HG03439 (cell line): ENCODE results near the gene SLAMF1.
"Not testable (repeated sequence)": the region's sequence is repeated elsewhere in the genome, so short reads cannot be mapped to it uniquely, and the experiment has no call there.

Experiments
- ATAC-seq: cut with Tn5 transposase; IDR thresholded peaks from one replicate; pipeline ENCODE4 v1.9.1; 2021; ENCODE audit warnings: mild to moderate bottlenecking, moderate library complexity; ENCODE audit not compliant: unreplicated experiment

SLAMF1 gene

DNA sequence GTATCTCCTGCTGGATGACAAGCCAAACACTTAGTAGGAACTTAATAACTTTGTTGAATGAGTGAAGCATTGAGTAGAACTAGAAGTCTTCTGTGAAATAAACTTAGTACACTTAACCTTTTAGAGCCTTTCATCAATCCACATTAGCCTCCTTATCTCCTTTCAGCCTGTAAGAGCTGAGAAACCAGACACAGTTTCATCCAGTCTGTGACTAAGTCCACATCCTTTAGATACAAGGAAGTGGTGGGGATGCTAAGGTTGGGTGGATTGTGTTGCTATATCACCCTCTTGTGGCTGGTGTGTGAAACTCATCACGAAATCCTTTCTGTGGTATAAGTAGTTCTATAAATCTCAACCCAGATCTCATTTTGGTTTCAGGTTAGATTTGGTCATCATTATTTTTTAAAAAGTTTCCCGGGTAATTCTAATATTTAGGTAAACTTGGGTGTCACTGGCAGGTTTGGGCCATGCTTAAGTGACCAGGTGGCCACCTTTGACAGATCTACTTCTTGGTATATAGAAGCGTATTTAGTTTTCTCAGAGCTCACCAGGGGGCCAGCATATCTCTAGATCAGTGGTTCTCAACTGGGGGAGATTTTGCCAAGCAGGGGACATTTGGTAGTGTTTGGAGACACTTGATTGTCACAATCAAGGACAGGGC, 39.7 kb downstream of the SLAMF1 start:
- no peak for ATAC-seq

DNA sequence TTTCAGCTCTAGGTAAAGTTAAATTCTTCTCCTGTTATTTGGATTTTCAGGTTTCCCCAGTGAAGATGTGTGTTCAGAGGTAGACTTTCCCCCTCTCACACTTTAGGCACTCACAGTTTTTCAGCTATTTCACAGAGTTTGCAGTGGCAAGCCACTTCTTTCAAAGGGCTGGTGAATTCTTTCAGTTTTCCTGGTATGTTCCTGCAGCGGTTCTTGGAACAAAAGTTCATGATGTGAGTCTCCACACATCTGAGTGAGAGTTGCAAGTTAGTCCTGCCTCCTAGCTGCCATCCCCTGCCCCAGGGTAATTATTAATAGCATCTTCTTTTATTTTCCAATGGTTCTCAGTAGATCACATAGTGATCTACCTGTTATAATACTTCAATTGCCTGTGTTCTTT, 40.2 kb downstream of the SLAMF1 start:
- no peak for ATAC-seq

DNA sequence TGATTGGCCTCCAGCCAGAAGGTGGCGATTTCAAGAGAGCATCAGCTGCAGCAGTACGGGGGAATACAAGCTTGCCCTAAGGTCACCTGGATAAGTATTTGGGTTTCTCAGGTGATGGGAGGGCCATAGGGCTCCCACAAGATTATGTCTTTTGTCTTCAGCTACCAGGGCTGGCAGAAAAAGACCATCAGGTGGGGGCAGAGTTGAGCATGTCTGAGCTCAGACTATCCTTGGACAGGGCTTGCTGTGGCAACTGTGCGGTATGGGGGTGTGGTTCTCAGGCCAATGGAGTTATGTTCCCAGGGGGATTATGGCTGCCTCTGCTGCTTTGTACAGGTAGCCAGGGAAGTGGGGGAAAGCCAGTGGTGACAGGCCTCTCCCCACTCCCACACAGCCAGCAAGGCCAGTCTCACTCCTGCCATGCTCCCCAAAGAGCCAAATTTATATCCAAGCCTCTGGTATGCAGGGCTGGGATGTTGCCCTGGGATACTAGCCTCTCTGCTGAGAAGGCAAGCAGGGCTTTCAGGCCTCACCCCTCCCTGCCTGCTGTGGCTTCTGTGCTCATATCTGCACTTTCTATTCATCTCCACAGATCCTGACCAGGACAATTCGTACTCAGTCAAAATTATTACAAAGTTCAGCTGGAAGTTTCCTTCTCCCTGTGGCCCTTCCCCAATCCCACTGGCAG, 40.9 kb downstream of the SLAMF1 start:
- ATAC-seq, result no peak

GRCh38 chr1:160605205-160605604, 41.6 kb downstream of the SLAMF1 start:
- no peak for ATAC-seq

GRCh38 chr1:160597705-160598104, 49.1 kb downstream of the SLAMF1 start:
- ATAC-seq, result no peak

GRCh38 chr1:160597051-160597450, 49.8 kb downstream of the SLAMF1 start:
- no peak for ATAC-seq

DNA sequence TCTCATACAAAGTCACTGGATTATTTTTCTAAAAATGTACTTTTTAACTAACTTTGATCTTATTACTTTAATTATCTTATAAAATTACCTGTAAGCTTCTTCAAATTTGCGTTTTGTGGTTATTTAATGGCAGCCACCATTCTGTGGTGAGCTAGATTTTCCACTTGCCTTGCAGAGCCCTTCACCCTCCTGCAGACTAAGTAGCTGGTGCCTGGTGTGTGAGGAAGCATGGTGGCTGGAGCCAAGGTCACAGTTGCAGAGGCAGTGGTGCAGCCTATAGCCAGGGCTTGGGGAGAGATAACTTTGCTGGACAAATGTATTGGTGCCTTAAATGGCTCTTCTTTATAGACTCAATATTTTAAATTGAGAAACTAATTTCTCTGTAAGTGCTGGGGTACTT, 56.4 kb downstream of the SLAMF1 start:
- ATAC-seq, result no peak

DNA sequence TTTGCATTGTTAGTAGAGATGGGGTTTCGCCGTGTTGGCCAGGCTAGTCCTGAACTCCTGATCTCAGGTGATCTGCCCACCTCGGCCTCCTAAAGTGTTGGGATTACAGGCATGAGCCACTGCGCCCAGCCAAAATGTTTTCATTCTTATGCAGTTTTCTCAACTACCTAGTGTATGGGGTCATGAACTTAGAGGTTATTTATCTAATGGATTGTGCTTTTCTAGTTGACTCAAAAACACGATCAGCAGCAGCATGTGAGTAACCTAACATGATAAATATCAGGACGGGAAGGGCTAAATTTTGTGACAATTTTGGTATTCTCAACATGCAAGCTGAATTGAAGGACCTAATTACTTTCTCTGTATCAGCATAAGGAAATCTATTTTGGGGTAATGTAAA, 58.4 kb downstream of the SLAMF1 start:
- ATAC-seq, result no peak

DNA sequence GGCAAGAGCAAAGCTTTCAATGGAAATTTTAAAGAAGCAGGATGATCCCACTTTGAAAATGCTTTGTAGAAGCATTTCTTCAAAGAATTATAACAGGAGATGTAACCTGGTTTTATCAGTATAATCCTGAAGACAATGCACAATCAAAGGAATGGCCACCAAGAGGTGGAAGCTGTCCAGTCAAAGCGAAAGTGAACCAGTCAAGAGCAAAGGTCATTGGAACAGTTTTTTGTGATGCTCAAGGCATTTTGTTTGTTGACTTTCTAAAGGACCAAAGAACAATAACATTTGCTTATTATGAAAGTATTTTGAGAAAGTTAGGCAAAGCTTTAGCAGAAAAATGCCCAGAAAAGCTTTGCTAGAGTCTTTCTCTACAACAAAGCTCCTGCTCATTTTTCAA, 62.1 kb downstream of the SLAMF1 start:
- ATAC-seq, result no peak

GRCh38 chr1:160582976-160583375, 63.9 kb downstream of the SLAMF1 start:
- ATAC-seq, result not testable (repeated sequence)

GRCh38 chr1:160581961-160582360, 64.9 kb downstream of the SLAMF1 start:
- no peak for ATAC-seq

GRCh38 chr1:160580221-160580812, 66.5 kb downstream of the SLAMF1 start:
- ATAC-seq, result no peak

- ATAC-seq, result no peak
Measured at GRCh38 chr1:160579216-160579701, 67.6 kb downstream of the SLAMF1 start, which contains the start of gene CD84. CD84 (minus strand) TSS chr1:160579496; CDS start chr1:160579437, 59 bp downstream.

GRCh38 chr1:160578525-160579191, 68.2 kb downstream of the SLAMF1 start:
- ATAC-seq, result no peak

DNA sequence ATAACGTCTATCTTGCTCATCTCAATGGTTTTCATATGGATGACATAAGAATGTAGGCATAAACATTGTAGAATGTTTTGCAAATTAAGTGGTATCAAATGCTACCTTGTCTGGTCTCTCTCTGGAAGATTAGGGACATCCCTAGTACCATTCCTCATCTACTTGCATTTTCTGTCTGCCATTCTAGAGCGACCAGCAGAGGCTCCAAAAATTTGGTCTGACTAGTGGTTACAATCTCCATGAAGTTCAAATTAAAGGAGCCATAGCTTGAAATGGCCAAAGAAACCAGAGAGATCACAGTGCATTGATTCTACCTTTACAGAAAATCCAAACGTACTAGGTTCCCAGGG, 68.7 kb downstream of the SLAMF1 start:
- ATAC-seq, result no peak

GRCh38 chr1:160577671-160578070, 69.2 kb downstream of the SLAMF1 start:
- ATAC-seq, result no peak

DNA sequence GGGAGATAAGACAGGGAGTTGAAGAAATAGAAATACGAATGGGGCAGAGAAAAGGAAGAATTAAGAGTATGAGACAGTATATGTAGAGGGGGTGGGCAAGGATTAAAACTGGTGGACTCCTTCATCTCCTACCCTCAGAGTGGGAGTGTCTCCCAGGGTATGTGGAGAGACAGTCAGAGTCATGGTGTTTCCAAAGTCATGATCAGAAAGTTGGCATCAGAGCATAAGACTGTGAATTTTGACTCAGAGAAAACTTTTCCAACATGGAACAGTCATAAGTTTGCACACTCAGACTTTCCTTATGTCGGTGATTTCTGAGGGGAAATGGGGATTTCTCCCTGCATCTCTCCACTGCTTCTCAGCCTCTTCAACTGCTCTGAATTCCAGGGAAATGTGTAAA, 70.0 kb downstream of the SLAMF1 start:
- ATAC-seq, result no peak

DNA sequence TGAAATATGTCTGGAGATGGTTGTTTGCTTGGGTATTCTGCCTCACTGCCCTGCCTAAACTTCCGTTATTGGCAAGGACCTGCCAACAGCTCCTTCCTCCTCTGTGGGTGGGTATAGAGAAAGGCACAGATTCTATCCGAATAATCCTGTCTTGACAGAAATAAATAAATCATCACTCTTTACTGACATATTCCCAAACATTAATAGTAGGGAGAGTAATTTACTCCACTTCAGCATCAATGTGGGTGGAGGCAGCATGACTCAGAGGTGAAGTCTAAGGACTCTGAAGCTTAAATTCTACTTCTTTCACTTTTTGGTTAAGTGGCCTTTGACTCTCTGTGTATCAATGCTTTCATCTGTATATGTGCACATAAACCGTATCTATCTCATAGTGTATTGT, 70.5 kb downstream of the SLAMF1 start:
- ATAC-seq, result no peak

DNA sequence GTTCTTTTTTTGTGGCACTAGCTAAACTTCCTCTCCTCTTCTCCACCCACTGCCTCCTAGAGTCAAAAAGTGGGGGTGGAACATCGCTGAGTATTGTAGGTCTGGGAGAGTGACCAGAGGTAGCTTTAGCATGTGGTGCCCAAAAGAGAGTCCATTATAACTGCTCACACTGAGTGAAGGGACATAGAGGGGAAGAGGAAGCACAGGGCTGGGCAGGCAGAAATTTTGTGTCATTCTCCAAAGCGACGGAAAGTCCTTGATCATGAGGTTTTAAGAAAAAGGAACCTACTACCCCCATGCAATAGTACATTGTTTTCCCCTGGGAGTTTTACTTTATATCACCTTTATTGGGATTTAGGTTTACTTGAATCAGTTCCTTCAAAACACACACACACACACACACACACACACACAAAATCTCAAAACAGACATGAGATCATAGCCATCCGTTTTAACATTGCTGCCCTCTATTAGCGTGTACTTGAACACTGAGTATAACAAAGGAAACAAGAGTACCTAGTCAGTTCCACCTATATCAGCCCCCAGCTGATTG, 71.7 kb downstream of the SLAMF1 start:
- ATAC-seq, result no peak

- ATAC-seq, result no peak
Measured at GRCh38 chr1:160570840-160571239, 76.0 kb downstream of the SLAMF1 start.

GRCh38 chr1:160569806-160570205, 77.0 kb downstream of the SLAMF1 start:
- ATAC-seq, result no peak
